Left ventricle myocardium superior (tissue), 1 donor: ENCODE results near the gene IDUA. TPM values are rescaled to one million over a fixed set of nuclear protein-coding genes. Genes with fewer than 3 reads are reported as not detected.
"Not testable (repeated sequence)": the region's sequence is repeated elsewhere in the genome, so short reads cannot be mapped to it uniquely, and the experiment has no call there.

Experiments used
- ATAC-seq: fragments of 200-7000 bp; cut with Tn5 transposase; one replicate; pipeline ENCODE4 v1.9.1; 2020; ENCODE audit warnings: mild to moderate bottlenecking, moderate library complexity
- DNase-seq: peaks from one replicate; pipeline ENCODE4 v3.0.0-alpha.2; 2020
- intact Hi-C: fragments of 100-400 bp; cut with micrococcal nuclease; formaldehyde crosslinking; loops from one replicate; pipeline ENCODE4 v1.11.0; 2022
- total RNA-seq: library from RNA; stranded (reverse); fragmentation: NEBNext Ultra II Directional; extraction: Animal tissue kit (Norgen Biotek cat#: 25700); gene quantifications from one replicate; pipeline ENCODE4 v1.2.1, GENCODE V29; 2021
- donor health status: DM: no; HTN: yes; CAD: no; lungs with severe emphysema.

IDUA gene
- total RNA-seq, 1 donor from 2014 or later, result 8.7 TPM

DNA sequence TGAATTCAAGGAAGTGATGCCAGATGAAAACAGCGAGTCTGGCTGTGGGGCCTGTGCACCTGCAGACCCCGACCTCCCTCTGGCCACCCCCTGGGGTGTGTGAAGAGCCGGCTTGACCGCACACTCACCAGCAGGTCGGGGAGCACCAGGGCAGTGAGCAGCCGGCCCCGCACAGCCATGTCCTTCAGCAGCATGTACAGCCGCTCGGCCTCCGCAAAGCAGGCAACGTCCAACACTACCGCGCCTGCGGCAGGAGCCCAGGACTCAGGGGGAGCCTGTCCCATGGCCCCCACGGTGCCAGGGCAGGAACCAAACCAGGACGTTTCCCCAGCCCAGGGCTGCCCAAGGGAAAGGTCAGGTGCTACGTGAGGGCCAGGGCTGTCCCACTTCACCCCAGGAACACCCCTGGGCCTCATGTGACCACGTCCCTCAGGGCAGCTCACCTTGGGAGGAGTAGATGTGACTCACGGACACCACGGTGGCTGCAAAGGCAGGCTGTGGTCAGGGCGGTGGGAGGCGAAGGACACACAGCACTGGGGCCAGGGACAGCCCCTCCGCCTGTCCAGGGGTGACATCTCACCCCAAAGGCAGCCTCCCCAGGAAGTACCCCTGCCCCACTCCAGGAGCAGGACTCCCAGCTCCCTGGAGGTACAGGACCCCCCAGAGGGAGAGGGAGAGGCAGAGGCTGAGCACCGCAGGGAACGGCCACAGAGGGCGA lies 21.6 kb upstream of the IDUA start:
- peak; percentile 29 for DNase-seq
- intact Hi-C loops, result no loop called here
- ATAC-seq, result no peak

GRCh38 chr4:965766-966134 lies 21.1 kb upstream of the IDUA start:
- intact Hi-C loops, result no loop called here
- no peak for DNase-seq
- ATAC-seq, result no peak

DNA sequence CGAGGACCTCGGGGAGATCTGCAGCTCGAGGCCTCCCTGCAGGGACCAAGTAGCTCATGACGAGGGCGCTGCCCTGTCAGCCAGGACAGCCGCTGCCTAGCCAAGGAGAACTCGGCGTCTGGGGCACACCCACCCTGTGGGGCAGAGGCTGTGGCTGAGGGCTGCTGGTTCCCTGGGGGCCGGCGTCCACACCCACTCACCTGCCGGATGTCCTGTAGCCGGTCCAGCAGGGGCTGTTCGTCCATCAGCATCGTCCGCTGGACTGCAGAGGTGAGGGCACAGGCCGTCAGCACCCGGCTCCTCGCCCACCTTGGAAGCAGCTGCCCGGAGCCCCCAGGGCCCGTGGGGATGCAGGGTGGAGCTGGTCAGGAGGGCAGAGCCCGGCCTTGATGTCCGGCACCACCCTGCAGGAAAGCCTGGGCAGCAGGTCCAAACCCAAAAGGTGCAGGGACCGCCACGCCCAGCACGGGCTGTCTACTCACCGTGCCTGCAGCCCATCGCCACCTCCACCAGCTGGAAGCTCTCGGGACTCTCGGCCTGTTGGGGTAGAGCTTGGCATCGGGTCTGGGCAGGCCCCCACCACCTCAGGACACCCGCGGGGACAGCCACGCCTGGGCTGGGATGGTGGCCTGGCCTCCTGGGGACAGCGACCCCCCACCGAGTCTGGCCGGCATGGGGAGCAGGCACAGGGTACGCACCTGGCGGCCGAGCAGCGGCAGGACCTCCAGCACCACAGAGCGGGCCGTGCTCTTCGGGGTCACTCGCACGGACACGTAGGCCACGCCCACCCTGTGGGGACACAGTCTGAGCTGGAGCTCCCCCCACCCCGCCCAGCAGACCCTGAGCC lies 20.4 kb upstream of the IDUA start:
- DNase-seq (peak; percentile 32), ATAC-seq (no peak)
- intact Hi-C loops, result no loop called here

GRCh38 chr4:967113-968104 lies 19.4 kb upstream of the IDUA start:
- DNase-seq (no peak), ATAC-seq (no peak)
- intact Hi-C loops, result no loop called here

DNA sequence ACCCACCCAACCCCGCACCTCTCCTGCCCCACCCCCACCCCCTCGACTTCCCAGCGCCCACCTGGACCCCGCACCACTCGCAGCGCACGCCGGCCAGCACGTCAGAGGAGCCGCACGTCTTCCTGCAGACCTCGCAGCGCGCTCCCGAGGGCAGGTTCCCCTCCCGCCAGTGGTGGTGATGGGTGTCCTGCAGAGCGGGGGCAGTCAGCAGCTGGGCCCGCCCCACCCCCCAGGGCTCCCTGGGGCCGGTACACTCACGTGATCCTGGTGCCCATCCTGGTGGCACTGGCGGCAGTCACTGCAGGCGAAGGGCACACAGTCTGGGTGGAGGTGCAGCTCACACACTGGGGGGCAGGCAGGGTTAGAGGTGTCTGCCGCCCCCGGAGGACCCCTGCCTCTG lies 18.6 kb upstream of the IDUA start:
- intact Hi-C loops, result no loop called here
- ATAC-seq (no peak), DNase-seq (peak; percentile 27)

DNA sequence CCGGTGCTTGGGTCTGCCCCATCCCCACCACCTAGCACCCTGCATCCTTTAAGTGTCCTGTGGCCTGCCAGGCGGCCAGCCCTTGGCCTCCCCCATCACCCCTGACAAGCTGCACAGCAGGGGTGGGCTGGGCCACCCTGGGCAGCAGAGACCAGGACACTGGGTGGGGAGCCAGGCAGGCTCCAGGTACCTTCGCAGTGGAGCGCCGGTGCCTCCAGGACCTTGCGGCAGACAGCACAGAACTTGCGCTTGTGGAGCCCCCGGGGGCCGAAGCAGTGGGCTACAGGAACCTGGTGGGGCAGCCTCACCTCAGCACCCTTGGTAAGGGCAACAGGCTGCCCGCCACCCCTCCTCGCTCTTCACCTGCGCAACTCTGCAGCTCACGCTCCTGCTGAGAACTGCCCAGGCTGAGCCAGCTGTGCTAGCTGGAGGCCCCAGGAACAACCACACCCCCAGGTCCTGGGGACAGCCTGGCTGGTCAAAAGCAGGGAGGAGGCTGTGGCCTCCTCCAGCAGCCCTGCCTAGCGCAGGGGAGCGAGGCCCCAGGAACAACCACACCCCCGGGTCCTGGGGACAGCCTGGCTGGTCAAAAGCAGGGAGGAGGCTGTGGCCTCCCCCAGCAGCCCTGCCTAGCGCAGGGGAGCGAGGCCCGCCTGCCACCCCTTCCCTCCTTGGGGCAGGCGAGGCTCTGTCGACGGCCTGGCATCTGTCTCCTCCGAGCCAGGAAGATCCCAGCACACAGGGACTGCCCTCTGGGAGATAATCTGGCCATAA lies 18.0 kb upstream of the IDUA start:
- intact Hi-C loops, result no loop called here
- ATAC-seq (no peak), DNase-seq (no peak)

- intact Hi-C loops, result no loop called here
- ATAC-seq (no peak), DNase-seq (no peak)
Observed at GRCh38 chr4:970046-970745, 16.6 kb upstream of the IDUA start.

GRCh38 chr4:970854-971520 lies 15.9 kb upstream of the IDUA start:
- DNase-seq, result peak; percentile 19
- no peak for ATAC-seq
- intact Hi-C loops, result no loop called here

DNA sequence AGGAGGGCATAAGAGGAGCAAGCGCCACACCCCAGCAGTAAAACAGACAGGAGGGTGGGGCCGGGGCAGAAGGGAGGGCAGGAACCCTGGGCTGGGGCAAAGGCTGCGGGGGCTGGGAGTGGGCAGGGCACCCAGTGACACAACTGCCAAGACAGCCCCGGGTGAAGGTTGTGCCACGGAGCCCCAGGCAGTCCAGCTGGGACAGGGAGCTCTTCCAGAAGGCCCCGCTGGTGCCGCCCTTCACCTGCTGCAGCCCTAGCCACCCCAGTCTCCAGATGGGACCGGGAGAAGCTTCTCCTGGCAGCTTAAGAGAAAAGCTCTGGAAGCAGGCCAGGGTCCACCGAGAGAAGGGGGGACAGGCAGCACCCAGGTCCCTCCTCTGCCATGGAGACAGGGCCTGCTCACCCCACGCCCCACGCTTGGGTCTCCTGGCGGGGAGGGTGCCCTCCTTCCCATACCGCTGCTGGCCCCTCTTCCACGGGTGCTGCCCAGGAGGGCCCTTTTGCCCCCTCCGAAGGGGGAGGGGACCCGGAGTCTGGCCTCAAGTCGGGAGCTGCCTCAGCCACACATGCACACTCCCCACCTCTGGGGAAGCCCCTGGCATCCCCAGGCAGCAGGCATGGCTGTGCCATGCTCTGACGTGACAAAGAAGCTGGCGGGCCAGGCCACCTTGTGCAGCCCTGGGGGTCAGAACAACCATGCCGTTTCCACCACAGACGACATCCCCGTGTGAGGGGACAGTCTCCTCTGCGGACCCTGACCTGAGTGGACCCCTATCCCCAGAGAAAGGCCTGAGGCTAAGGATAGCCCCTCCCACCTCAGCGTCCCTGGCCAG lies 15.0 kb upstream of the IDUA start:
- intact Hi-C loops, result no loop called here
- DNase-seq (no peak), ATAC-seq (no peak)

DNA sequence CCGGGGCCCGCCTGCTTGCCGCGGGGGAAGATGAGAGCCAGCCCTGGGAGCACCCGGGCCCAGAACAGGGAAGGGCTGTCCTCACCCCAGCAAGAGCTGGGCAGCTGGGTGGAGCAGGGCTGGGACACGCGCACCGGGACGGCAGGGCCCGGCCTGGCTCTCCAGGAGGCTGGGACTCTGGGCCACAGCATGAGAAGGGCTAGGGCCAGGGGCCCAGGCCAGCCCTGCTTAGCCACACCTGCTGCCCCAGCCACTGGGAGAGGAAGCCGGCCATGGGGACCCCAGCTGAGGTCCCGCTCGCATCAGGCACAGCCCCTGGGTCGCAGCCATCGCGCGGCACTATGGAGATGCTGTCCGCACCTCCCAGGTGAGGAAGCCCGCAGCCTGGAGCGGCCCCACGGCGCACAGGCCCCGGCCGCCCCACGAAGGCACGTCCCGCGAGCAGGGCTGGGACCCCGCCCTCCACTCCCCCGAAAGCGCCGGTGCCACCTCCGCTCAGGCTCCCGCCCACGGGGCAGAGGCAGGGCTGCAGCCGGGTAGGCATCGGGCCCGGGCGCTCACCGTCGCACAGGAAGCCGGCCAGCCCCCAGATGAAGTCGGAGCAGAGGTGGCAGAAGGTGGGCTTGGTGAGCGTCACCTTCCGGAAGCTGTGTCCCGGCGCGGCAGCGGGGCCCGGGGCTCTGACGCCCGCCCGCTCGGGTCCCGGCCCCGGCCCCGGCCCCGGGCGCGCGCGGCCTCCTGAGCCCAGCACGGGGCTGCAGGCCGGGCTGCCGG lies 14.0 kb upstream of the IDUA start:
- DNase-seq (peak; percentile 61), ATAC-seq (peak; percentile 8)
- intact Hi-C loops, result no loop called here

- ATAC-seq, result peak; percentile 98
- peak; percentile 94 for DNase-seq
- intact Hi-C loops, result no loop called here
Observed at GRCh38 chr4:973431-974397, 13.1 kb upstream of the IDUA start, which contains the start of gene DGKQ. Gene DGKQ, minus strand, starts transcription at chr4:973569. Its CDS starts 87 bp downstream, at chr4:973482.

DNA sequence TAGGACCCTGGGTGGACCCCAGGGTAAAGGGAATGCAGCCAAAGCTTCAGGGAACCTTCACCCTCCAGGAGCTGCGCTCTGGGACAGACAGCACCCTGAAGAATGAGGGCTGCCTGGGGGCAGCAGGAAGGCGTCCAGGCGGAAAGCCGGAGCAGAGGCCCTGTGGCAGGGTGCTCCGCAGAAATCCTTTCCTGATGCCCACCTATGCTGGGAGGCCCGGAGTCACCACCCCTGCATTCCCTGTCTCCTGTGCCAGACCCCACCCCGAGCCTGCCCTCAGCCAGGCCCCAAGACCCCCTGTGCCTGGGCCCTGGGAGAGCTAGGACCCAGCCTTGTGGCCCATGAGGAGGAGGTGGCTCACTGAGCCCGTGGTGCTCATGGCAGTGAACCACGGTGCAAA lies 12.2 kb upstream of the IDUA start:
- no peak for DNase-seq
- ATAC-seq, result no peak
- intact Hi-C loops, result no loop called here

DNA sequence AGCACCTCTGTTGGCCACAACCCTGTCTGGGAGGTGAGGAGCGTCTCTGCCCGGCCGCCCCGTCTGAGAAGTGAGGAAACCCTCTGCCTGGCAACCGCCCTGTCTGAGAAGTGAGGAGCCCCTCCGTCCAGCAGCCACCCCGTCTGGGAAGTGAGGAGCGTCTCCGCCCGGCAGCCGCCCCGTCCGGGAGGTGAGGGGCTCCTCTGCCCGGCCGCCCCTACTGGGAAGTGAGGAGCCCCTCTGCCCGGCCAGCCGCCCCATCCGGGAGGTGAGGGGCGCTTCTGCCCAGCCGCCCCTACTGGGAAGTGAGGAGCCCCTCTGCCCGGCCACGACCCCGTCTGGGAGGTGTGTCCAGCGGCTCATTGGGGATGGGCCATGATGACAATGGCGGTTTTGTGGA lies 10.8 kb upstream of the IDUA start:
- DNase-seq, intact Hi-C loops, ATAC-seq: not testable (repeated sequence)

DNA sequence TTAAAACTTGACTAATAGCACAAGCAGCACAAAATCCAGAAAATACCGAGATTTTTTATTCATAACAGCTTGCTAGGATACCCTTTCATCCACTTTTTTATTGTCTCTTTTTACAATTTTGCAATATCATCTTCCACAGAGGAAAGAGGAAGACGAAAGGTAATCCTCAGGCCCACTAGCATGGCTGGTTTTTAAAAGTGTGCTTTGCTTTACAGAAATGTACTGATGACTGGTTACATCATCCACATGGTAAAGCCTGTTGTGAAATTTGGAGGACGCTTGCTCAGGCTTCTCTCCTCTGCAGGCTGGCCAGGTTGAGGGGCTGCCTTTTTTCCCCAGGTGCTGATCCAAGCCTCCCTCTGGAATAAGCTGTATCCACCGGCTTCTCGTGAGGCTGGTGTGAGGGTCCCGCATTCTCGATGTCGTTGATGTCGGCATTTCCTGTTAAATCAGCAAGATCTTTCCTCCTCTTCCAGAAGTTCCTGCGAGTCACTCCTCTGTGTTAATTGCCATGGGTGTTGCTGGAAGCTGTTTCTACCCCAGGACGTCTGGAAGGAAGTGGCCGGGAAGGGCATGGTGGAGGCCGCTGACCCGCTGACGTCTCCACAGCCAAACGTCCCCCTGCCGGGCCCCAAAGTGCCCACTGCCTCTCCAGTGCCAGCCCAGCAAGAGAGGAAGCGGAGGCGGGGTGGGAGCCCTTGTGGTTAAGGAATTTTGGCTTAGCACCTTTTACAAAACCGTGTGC lies 7.7 kb upstream of the IDUA start:
- intact Hi-C loops, result no loop called here
- DNase-seq (no peak), ATAC-seq (no peak)
